ENCODE results near the gene MICU1. TPM values are rescaled to one million over a fixed set of nuclear protein-coding genes. Genes with fewer than 3 reads are reported as not detected.

The MICU1 gene
- total and polyA plus RNA-seq, 2 of the 13 experiments (the other 11 are each of a cell fraction or from before 2014, with no cell fraction given) = 32.5 to 56.1 TPM

GRCh38 chr10:72319416-72320254, 306.2 kb downstream of the MICU1 start (continued):
- no peak for TF ChIP-seq ZBTB4 (CRISPR knock-in tag; IDR thresholded peaks at IDR 0.05; ENCODE audit: borderline replicate concordance)
- TF ChIP-seq RXRA (CRISPR knock-in tag; IDR thresholded peaks at IDR 0.05) = peak; percentile 74
- TF ChIP-seq TCF7 (IDR thresholded peaks at IDR 0.05; ENCODE audit: low read depth) = peak; percentile 69
- TF ChIP-seq ONECUT2 (CRISPR knock-in tag; IDR thresholded peaks at IDR 0.05) = no peak
- no peak for TF ChIP-seq ZNF333 (CRISPR knock-in tag; IDR thresholded peaks at IDR 0.05; ENCODE audit: borderline replicate concordance)
- peak; percentile 63; the same call in 1 of the 2 replicates for TF ChIP-seq ARNT2 (CRISPR knock-in tag; IDR thresholded peaks at IDR 0.05; ENCODE audit: low read depth)
- no peak for TF ChIP-seq PAWR (CRISPR knock-in tag; IDR thresholded peaks at IDR 0.05; ENCODE audit: borderline replicate concordance)
- peak in 1 of 2 experiments; percentile 87; a peak in 3 of 4 replicates for TF ChIP-seq EP300 (IDR thresholded peaks at IDR 0.05; ENCODE audit: low read depth in 2 of 2, low read length in 2 of 2)
- peak; percentile 34; the same call in 1 of the 2 replicates for TF ChIP-seq EP300 (CRISPR knock-in tag; IDR thresholded peaks at IDR 0.05; ENCODE audit: borderline replicate concordance)
- no peak; the same call in 1 of the 2 replicates for TF ChIP-seq HOXA5 (CRISPR knock-in tag; IDR thresholded peaks at IDR 0.05)
- TF ChIP-seq ZNF713 (CRISPR knock-in tag; IDR thresholded peaks at IDR 0.05) = no peak
- no peak for TF ChIP-seq CREBL2 (CRISPR knock-in tag; IDR thresholded peaks at IDR 0.05; ENCODE audit: borderline replicate concordance)
- 0 out of 2 replicates have a peak, but pooled peaks have one; percentile 41 for TF ChIP-seq KDM1A (CRISPR knock-in tag; IDR thresholded peaks at IDR 0.05)
- peak; percentile 47; the same call in 1 of the 2 replicates for TF ChIP-seq ZNF317 (CRISPR knock-in tag; IDR thresholded peaks at IDR 0.05)
- peak; percentile 81 for TF ChIP-seq ZNF451 (CRISPR knock-in tag; IDR thresholded peaks at IDR 0.05)
- TF ChIP-seq ZNF576 (CRISPR knock-in tag; IDR thresholded peaks at IDR 0.05) = no peak
- TF ChIP-seq NFIC (IDR thresholded peaks at IDR 0.05; ENCODE audit: low read length) = no peak; the same call in 1 of the 2 replicates
- TF ChIP-seq SOX13 (IDR thresholded peaks at IDR 0.05) = no peak; the same call in 1 of the 2 replicates
- peak in 1 of 2 experiments; percentile 85; a peak in 3 of 4 replicates for TF ChIP-seq SOX13 (CRISPR knock-in tag; conservative IDR thresholded peaks at IDR 0.05 in 1 of 2, IDR thresholded peaks at IDR 0.05 in 1 of 2)
- TF ChIP-seq RBAK (CRISPR knock-in tag; IDR thresholded peaks at IDR 0.05) = peak; percentile 44; the same call in 1 of the 2 replicates
- TF ChIP-seq ZHX1 (CRISPR knock-in tag; IDR thresholded peaks at IDR 0.05; ENCODE audit: low read depth) = no peak

Measured in HepG2 (cell line).